Activated CD8-positive, alpha-beta memory T cell treated with anti-CD3 and anti-CD28 coated beads, Interleukin-2, amount 50 U/mL, for 24 hours (primary cell): ENCODE data around the gene ZNF232.
"Not testable (repeated sequence)": the region's sequence is repeated elsewhere in the genome, so short reads cannot be mapped to it uniquely, and the experiment has no call there.

ENCODE experiments used
- DNase-seq: peaks from one replicate; pipeline ENCODE4 v3.0.0-alpha.2; 2020; ENCODE audit errors: extremely low read depth

The ZNF232 gene

DNA sequence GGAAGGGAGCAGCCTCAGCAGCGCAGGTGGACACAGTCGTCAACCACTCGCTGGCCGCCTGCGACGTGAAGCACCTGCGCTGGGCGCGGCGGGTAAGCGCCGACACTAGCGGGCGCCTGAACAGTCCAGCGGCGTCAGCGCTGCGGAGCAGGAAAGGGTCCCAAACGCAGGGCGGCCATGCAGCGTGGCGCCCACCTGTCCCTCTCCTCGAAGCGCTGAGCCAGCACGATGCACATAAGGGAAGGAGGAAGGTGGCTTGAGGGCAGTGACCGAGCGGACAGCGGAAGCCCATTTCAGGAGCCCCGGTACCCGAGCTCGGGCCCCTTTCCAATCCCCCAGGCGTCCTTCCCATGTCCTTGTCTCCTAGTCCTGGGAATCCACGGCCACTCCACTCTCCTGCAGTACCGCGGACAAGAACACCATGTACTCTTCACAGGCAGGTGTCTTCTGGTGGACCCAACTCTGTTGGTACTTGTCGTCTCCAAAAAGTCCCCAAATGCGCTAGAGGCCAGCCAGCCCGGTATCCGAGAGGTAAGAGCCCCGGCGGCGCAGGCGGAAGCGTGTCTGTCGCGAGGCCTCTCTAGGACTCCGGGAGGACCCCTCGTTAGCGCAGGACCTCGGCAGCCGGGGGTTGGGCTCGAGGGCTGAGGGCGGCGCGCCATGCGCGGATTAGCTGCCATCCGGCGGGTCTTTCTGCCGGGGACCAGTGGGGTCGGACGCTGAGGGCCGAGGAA lies 14.4 kb downstream of the ZNF232 start:
- DNase-seq = no peak

DNA sequence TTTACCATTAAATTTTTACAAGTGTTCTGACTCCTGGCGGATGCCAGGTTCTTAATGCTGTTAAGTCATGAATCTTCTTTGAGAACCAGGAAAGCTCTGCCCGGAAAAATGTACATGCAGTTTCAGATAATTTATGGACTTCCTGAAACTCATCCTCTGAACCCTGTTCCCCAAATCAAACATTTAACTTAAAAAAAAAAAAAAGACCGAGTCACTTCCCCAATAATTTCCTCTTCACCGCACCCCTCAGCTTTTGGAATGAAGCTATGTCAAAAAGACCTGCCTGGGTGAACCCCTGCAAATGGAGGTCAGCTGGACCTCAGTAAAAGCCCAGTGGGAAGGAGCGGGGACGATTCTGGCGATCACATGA lies 15.0 kb downstream of the ZNF232 start:
- DNase-seq = no peak

DNA sequence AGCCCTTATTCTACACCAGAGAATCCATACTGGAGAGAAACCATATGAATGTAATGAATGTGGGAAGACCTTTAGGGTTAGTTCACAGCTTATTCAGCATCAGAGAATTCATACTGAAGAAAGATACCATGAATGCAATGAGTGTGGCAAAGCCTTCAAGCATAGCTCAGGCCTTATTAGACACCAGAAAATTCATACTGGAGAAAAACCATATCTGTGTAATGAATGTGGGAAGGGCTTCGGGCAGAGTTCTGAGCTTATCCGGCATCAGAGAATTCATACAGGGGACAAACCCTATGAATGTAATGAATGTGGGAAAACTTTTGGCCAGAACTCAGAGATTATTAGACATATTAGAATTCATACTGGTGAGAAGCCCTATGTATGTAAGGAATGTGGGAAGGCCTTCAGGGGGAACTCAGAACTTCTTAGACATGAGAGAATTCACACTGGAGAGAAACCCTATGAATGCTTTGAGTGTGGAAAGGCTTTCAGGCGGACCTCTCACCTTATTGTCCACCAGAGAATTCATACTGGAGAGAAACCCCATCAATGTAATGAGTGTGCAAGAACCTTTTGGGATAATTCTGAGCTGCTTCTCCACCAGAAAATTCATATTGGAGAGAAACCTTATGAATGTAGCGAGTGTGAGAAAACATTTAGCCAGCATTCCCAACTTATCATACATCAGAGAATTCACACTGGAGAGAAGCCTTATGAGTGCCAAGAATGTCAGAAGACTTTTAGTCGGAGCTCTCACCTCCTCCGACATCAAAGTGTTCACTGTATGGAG lies 19.3 kb downstream of the ZNF232 start:
- no peak for DNase-seq

DNA sequence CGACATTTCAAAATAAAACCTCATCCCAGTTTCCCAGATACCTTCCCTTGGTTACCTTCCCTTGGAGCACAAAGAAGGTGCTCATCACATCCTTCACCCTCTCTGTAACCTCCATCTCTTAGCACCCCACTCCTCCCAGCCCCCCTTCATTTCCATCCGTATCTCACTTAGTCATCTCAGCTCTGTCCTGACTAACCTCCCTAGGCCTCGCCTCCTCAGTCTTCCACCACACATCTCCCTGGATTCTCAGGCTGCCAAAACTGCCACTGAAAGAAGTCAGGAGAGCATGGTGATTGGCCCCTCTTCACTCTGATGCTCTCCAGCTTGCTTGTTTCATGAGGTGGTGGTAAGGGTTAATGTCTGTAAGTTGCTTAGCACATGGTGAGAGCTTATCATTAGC lies 31.1 kb downstream of the ZNF232 start:
- DNase-seq = no peak

DNA sequence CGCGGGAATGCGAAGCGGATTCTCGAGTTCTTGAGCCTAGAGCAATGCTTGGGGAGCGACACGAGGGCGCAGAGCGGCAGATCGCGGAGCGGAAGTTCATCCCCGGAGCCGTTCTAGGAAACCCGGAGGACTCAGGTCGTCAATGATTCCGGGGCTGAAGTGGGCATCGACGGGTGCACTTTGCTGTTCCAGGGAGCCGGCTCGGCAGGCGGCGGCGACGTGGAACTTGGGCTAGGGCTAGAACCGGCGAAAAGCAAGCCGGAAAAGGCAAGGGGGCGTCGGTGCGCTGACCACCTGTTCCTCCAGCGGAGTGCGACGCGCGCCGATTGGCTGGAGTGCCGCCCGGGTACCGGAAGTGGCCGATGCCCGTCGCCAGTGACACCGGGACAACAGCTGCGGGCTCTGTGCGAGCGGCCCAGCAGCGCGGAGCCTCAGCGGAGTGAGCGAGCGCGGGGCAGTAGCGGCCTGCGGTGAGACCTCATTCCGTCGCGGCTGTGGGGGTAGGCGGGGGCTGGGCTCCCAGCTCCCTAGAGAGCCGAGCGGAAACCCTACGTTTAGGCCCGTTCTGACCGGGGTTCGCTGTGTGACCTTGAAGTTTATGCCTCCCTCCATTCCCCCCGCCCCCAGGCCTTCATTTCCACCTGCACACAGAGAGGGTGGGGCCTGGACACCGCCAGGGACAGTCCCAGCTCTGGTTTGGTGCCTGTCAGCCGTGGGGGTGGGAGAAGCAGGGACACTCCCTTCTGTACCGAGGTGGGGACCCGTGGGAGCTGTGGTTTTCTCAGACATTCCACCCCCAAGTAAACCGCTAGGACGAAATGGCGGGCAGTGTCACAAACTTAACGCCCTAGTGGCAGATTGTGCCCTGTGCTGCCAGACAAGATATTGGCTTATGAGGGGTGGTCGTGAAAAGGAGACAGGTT lies 33.3 kb downstream of the ZNF232 start, which contains the start of gene ZFP3:
Gene ZFP3 (plus strand): TSS at position 362 of the 923 bp plus-strand sequence. CDS start 13,038 bp downstream, outside the sequence.
- peak; percentile 42 for DNase-seq

- no peak for DNase-seq
Observed at GRCh38 chr17:5077781-5078105, 33.9 kb downstream of the ZNF232 start.

GRCh38 chr17:5077275-5077674 lies 34.4 kb downstream of the ZNF232 start:
- not testable (repeated sequence) for DNase-seq

DNA sequence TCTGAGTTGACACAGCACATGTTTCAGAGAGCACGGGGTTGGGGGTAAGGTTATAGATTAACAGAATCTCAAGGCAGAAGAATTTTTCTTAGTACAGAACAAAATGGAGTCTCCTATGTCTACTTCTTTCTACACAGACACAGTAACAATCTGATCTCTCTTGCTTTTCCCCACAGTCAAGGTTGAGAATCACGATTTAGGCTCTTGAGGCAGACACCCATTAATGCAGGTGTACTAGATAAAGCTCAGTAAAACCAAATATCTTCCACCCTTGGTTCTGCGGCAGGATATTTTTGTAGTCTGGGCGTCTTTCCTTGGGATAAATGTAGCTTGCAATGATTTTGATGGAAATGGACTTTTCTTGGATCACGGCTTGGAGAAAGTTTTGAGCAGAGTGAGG lies 36.2 kb downstream of the ZNF232 start:
- not testable (repeated sequence) for DNase-seq

DNA sequence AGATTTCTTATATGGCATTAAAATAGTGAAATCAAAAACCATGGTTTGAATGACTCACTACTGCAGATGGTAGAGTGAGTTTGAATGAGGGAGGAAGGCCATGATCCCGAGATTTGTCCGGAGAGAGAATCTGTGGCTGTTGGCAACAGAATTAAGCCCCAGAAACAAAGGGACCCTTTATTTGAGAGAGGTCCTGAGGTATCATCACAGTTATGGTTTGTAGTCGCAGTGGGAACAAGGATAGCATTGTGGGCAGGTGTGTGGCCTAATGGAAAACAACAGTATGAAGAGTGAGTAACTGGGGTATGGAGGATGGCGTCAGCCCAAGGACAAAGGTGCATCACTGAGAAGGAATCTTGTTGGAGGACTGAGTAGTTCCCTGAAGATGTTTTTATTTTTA lies 42.0 kb downstream of the ZNF232 start:
- DNase-seq = no peak

DNA sequence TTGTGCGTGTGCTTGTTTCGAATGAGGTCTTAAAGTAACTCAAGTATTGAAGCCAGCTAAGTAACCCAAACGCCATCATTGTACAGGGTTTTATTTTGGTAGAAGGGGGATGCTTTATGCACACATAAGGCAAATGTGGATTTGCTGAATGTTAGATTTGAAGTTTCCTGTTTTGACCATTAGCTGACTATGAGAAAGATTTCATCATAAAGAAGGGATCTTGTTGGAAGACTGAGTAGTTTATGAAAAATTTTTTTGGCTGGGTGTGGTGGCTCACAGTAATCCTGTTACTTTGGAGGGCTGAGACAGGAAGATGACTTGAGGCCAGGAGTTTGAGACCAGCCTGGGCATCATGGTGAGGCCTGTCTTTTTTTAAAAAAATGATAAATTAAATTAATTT lies 43.4 kb downstream of the ZNF232 start:
- DNase-seq = no peak

- no peak for DNase-seq
Observed at GRCh38 chr17:5065227-5065744, 46.4 kb downstream of the ZNF232 start.
